GM23248 (cell line): ENCODE data around the gene DYNC2LI1.

Experiments
- EZH2 ChIP-seq: fragments of 200-600 bp; sonication (generic); IDR thresholded peaks from 2 replicates; pipeline ENCODE4 v1.6.1; 2018; ENCODE audit warnings: antibody characterized with exemption, mild to moderate bottlenecking; ENCODE audit not compliant: insufficient read depth, poor library complexity, severe bottlenecking
- EZH2phosphoT487 ChIP-seq: fragments of 200-600 bp; sonication (generic); IDR thresholded peaks from 2 replicates; pipeline ENCODE4 v1.6.1; 2018; ENCODE audit warnings: antibody characterized with exemption, moderate library complexity, mild to moderate bottlenecking, low read depth; ENCODE audit not compliant: insufficient read depth

GRCh38 chr2:43810888-43811287 is 37.0 kb downstream of the DYNC2LI1 start:
- TF ChIP-seq EZH2 (no peak), EZH2phosphoT487 (no peak)
